H9 (cell line): ENCODE results near the gene TNKS2. TPM values are rescaled to one million over a fixed set of nuclear protein-coding genes. Genes with fewer than 3 reads are reported as not detected.

Experiments
- DNase-seq: peaks from one replicate; pipeline ENCODE4 v3.0.0-alpha.2; 2017
- H2AFZ ChIP-seq: one replicate; pipeline ENCODE4 v1.6.1; 2013; ENCODE audit warnings: mild to moderate bottlenecking, low read length, control low read depth, moderate library complexity
- H2AK5ac ChIP-seq: 2 replicates; pipeline ENCODE4 v1.6.1; 2013; ENCODE audit warnings: low read length, control low read depth, mixed read lengths; ENCODE audit not compliant: insufficient read length
- H2BK120ac ChIP-seq: one replicate; pipeline ENCODE4 v1.6.1; 2013; ENCODE audit warnings: low read depth, mild to moderate bottlenecking, low read length, control low read depth, inconsistent platforms; ENCODE audit not compliant: poor library complexity, severe bottlenecking
- H2BK12ac ChIP-seq: 2 replicates; pipeline ENCODE4 v1.6.1; 2013; ENCODE audit warnings: low read length, control low read depth, mixed read lengths, low read depth; ENCODE audit not compliant: insufficient read length
- H2BK15ac ChIP-seq: 2 replicates; pipeline ENCODE4 v1.6.1; 2013; ENCODE audit warnings: low read depth, low read length, control low read depth
- H2BK20ac ChIP-seq: one replicate; pipeline ENCODE4 v1.6.1; 2013; ENCODE audit warnings: low read depth, mild to moderate bottlenecking, low read length, control low read depth, inconsistent platforms; ENCODE audit not compliant: poor library complexity, severe bottlenecking
- H2BK5ac ChIP-seq: 2 replicates; pipeline ENCODE4 v1.6.1; 2013; ENCODE audit warnings: low read length, control low read depth, mixed read lengths; ENCODE audit not compliant: insufficient read length
- H3K14ac ChIP-seq: 2 replicates; pipeline ENCODE4 v1.6.1; 2013; ENCODE audit warnings: low read length, control low read depth; ENCODE audit not compliant: insufficient read depth
- H3K18ac ChIP-seq: 2 replicates; pipeline ENCODE4 v1.6.1; 2013; ENCODE audit warnings: low read depth, mild to moderate bottlenecking, mixed read lengths, low read length, control low read depth; ENCODE audit not compliant: insufficient read length
- H3K23ac ChIP-seq: 2 replicates; pipeline ENCODE4 v1.6.1; 2013; ENCODE audit warnings: low read length, control low read depth, mixed read lengths, low read depth; ENCODE audit not compliant: insufficient read length
- H3K23me2 ChIP-seq: 2 replicates; pipeline ENCODE4 v1.6.1; 2013; ENCODE audit warnings: low read depth, mild to moderate bottlenecking, mixed read lengths, low read length, control low read depth; ENCODE audit not compliant: insufficient read length, poor library complexity, severe bottlenecking
- H3K27ac ChIP-seq: 2 replicates; pipeline ENCODE4 v1.5.1; 2013; ENCODE audit warnings: low read length, control low read depth, mixed read lengths, low read depth; ENCODE audit not compliant: insufficient read length
- H3K27me3 ChIP-seq: 2 replicates; pipeline ENCODE4 v1.6.1; 2013; ENCODE audit warnings: low read length, control low read depth, inconsistent platforms; ENCODE audit not compliant: insufficient read depth
- H3K4ac ChIP-seq: 2 replicates; pipeline ENCODE4 v1.6.1; 2013; ENCODE audit warnings: low read depth, mild to moderate bottlenecking, control low read depth, inconsistent platforms, low read length, moderate library complexity
- H3K4me1 ChIP-seq: 2 replicates; pipeline ENCODE4 v1.6.1; 2013; ENCODE audit warnings: low read length, control low read depth, inconsistent platforms; ENCODE audit not compliant: insufficient read depth
- H3K4me2 ChIP-seq: 2 replicates; pipeline ENCODE4 v1.6.1; 2013; ENCODE audit warnings: low read length, control low read depth, mixed read lengths; ENCODE audit not compliant: insufficient read length, insufficient read depth
- H3K56ac ChIP-seq: 2 replicates; pipeline ENCODE4 v1.6.1; 2013; ENCODE audit warnings: low read depth, mild to moderate bottlenecking, mixed read lengths, low read length, control low read depth; ENCODE audit not compliant: insufficient read length
- H3K79me1 ChIP-seq: 2 replicates; pipeline ENCODE4 v1.6.1; 2013; ENCODE audit warnings: low read depth, mild to moderate bottlenecking, moderate library complexity, low read length, control low read depth, inconsistent platforms; ENCODE audit not compliant: insufficient read depth, poor library complexity, severe bottlenecking
- H3K79me2 ChIP-seq: 2 replicates; pipeline ENCODE4 v1.6.1; 2013; ENCODE audit warnings: low read length, control low read depth, inconsistent platforms; ENCODE audit not compliant: insufficient read depth
- H3K9ac ChIP-seq: 2 replicates; pipeline ENCODE4 v1.6.1; 2013; ENCODE audit warnings: low read length, control low read depth, mixed read lengths; ENCODE audit not compliant: insufficient read length; ENCODE audit errors: extremely low read depth
- H3K9me3 ChIP-seq: one replicate; pipeline ENCODE4 v1.6.1; 2013; ENCODE audit warnings: low read depth, low read length, inconsistent platforms; ENCODE audit not compliant: control insufficient read depth
- H3T11ph ChIP-seq: one replicate; pipeline ENCODE4 v1.6.1; 2013; ENCODE audit warnings: mild to moderate bottlenecking, low read length, control low read depth, inconsistent platforms
- H4K20me1 ChIP-seq: one replicate; pipeline ENCODE4 v1.6.1; 2013; ENCODE audit not compliant: control insufficient read depth, insufficient read length, insufficient read depth
- H4K5ac ChIP-seq: 2 replicates; pipeline ENCODE4 v1.6.1; 2013; ENCODE audit warnings: low read depth, mild to moderate bottlenecking, mixed read lengths, low read length, control low read depth; ENCODE audit not compliant: insufficient read length
- H4K8ac ChIP-seq: replicated peaks from 2 replicates; pipeline ENCODE4 v1.6.1; 2013; ENCODE audit warnings: low read length, control low read depth, mixed read lengths, low read depth; ENCODE audit not compliant: insufficient read length
- H4K91ac ChIP-seq: 2 replicates; pipeline ENCODE4 v1.6.1; 2013; ENCODE audit warnings: low read depth, mild to moderate bottlenecking, moderate library complexity, mixed read lengths, low read length, control low read depth; ENCODE audit not compliant: insufficient read length
- H3K27ac Mint-ChIP-seq, 3 experiments: 2 replicates in 2 of 3; 3 replicates in 1 of 3; pipeline ENCODE4 v1.8.0; 2020 to 2021; ENCODE audit warnings: mixed read lengths in 3 of 3, mild to moderate bottlenecking in 1 of 3, moderate library complexity in 1 of 3
- H3K27me3 Mint-ChIP-seq: 2 replicates; pipeline ENCODE4 v1.8.0; 2021; ENCODE audit warnings: low read depth, mild to moderate bottlenecking, moderate library complexity, mixed read lengths
- H3K36me3 Mint-ChIP-seq, 3 experiments: 2 replicates in 2 of 3; 3 replicates in 1 of 3; pipeline ENCODE4 v1.8.0; 2020 to 2021; ENCODE audit warnings: low read depth in 3 of 3, mixed read lengths in 3 of 3; ENCODE audit not compliant: insufficient read depth in 1 of 3
- H3K4me1 Mint-ChIP-seq, 2 experiments: 2 replicates each; pipeline ENCODE4 v1.8.0; 2020; ENCODE audit warnings: mixed read lengths in 2 of 2
- H3K4me3 Mint-ChIP-seq, 2 experiments: 2 replicates in 1 of 2; 3 replicates in 1 of 2; pipeline ENCODE4 v1.8.0; 2020 to 2021; ENCODE audit warnings: mild to moderate bottlenecking in 2 of 2, mixed read lengths in 2 of 2, moderate library complexity in 1 of 2
- H3K9me3 Mint-ChIP-seq, 2 experiments: 2 replicates in 1 of 2; 3 replicates in 1 of 2; pipeline ENCODE4 v1.8.0; 2020; ENCODE audit warnings: mild to moderate bottlenecking in 2 of 2, mixed read lengths in 2 of 2, moderate library complexity in 1 of 2
- CTCF ChIP-seq: fragments of 200-600 bp; sonication (generic); conservative IDR thresholded peaks from 3 replicates; pipeline ENCODE4 v1.8.0; 2021; ENCODE audit warnings: antibody characterized with exemption, mild to moderate bottlenecking
- WGBS: extraction: QIAGEN DNeasy Blood & Tissue Kit; methylation state at CpG from one replicate; pipeline ENCODE4 v1.1.7; 2013; ENCODE audit warnings: missing lambda C conversion rate, low lambda C conversion rate, mixed read lengths; ENCODE audit not compliant: insufficient read length; ENCODE audit errors: extremely low coverage; 5-methylcytosine and 5-hydroxymethylcytosine counted together
- total RNA-seq: library from RNA; stranded (reverse); gene quantifications from 2 replicates; pipeline ENCODE4 v1.2.1, GENCODE V29; 2021

Gene TNKS2
- total RNA-seq, 1 experiment from 2014 or later, result 58.9 TPM

GRCh38 chr10:91779011-91779605 is 19.1 kb upstream of the TNKS2 start:
- H2BK120ac ChIP-seq, result no peak overlapping the region
- no peaks in the 10 kb centered on the region for H3K23me2 ChIP-seq
- no peaks in the 10 kb centered on the region for H3K9me3 ChIP-seq
- H3K27me3 Mint-ChIP-seq, result no peaks in the 10 kb centered on the region
- H2BK5ac ChIP-seq, result no peak overlapping the region
- H4K8ac ChIP-seq, result no peak overlapping the region
- H2BK20ac ChIP-seq, result no peak overlapping the region
- no peak overlapping the region for H2AK5ac ChIP-seq
- H2BK12ac ChIP-seq, result no peak overlapping the region
- peaks cover 8% of the 10 kb centered on the region; the same call in 1 of the 2 replicates for H3K4me1 ChIP-seq
- peaks cover 3 to 5% of the 10 kb centered on the region in 2 experiments; a peak in 3 of 5 replicates for H3K9me3 Mint-ChIP-seq
- no peak overlapping the region for H3T11ph ChIP-seq
- H3K4me3 Mint-ChIP-seq, result no peak overlapping the region
- H2BK15ac ChIP-seq, result no peak overlapping the region
- H3K56ac ChIP-seq, result no peak overlapping the region
- no peak overlapping the region for H3K27ac ChIP-seq
- H3K4ac ChIP-seq, result no peak overlapping the region
- no peak for DNase-seq
- no peak overlapping the region for H2AFZ ChIP-seq
- peak overlapping the region in 2 of 3 experiments; percentile 34 to 90; a peak in 2 of 7 replicates for H3K27ac Mint-ChIP-seq
- no peak for TF ChIP-seq CTCF
- no peaks in the 10 kb centered on the region for H3K79me1 ChIP-seq
- H4K91ac ChIP-seq, result no peak overlapping the region
- no CpG with 5 or more reads among the region's 1 CpG for WGBS
- H3K9ac ChIP-seq, result no peak overlapping the region
- H4K20me1 ChIP-seq, result no peaks in the 10 kb centered on the region
- no peaks in the 10 kb centered on the region for H3K27me3 ChIP-seq
- no peak overlapping the region for H3K4me2 ChIP-seq
- no peak overlapping the region for H3K14ac ChIP-seq
- no peak overlapping the region for H3K23ac ChIP-seq
- H3K4me1 Mint-ChIP-seq, result peaks cover 23 to 32% of the 10 kb centered on the region in 2 experiments
- no peaks in the 10 kb centered on the region; a peak in 1 of 7 replicates for H3K36me3 Mint-ChIP-seq
- H3K18ac ChIP-seq, result no peak overlapping the region
- no peaks in the 10 kb centered on the region for H3K79me2 ChIP-seq
- no peak overlapping the region for H4K5ac ChIP-seq
